ENCODE data around the gene SMIM24. TPM values are rescaled to one million over a fixed set of nuclear protein-coding genes. Genes with fewer than 3 reads are reported as not detected.
"Not testable (repeated sequence)": the region's sequence is repeated elsewhere in the genome, so short reads cannot be mapped to it uniquely, and the experiment has no call there.

The SMIM24 gene
- total RNA-seq = not detected

- no peaks in the 10 kb centered on the region for H3K36me3 ChIP-seq
- no peaks in the 10 kb centered on the region for H3K27me3 ChIP-seq
- TF ChIP-seq, protein P1, sequence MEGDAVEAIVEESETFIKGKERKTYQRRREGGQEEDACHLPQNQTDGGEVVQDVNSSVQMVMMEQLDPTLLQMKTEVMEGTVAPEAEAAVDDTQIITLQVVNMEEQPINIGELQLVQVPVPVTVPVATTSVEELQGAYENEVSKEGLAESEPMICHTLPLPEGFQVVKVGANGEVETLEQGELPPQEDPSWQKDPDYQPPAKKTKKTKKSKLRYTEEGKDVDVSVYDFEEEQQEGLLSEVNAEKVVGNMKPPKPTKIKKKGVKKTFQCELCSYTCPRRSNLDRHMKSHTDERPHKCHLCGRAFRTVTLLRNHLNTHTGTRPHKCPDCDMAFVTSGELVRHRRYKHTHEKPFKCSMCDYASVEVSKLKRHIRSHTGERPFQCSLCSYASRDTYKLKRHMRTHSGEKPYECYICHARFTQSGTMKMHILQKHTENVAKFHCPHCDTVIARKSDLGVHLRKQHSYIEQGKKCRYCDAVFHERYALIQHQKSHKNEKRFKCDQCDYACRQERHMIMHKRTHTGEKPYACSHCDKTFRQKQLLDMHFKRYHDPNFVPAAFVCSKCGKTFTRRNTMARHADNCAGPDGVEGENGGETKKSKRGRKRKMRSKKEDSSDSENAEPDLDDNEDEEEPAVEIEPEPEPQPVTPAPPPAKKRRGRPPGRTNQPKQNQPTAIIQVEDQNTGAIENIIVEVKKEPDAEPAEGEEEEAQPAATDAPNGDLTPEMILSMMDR (IDR thresholded peaks at IDR 0.05) = no peak
- TF ChIP-seq POLR2A (IDR thresholded peaks at IDR 0.05) = no peak
- no peak for TF ChIP-seq POLR2AphosphoS5 (IDR thresholded peaks at IDR 0.05; ENCODE audit: insufficient read depth in 1 of 2, low read depth in 1 of 2)
- no peak within 1 kb of the TSS for H3K4me3 ChIP-seq
- no peaks in the 10 kb centered on the region for H3K9me3 ChIP-seq
- no peak for DNase-seq (ENCODE audit: extremely low spot score in 2 of 2)
- H3K4me1 ChIP-seq = no peaks in the 10 kb centered on the region
- H3K27ac ChIP-seq = no peak within 1 kb of the TSS
- intact Hi-C loops (cut with DNase I) = no loop called here
Measured at GRCh38 chr19:3480383-3481091, at the start of gene SMIM24. TSS of gene SMIM24 (minus strand) at chr19:3480525. CDS start at chr19:3480463, 62 bp downstream.

DNA sequence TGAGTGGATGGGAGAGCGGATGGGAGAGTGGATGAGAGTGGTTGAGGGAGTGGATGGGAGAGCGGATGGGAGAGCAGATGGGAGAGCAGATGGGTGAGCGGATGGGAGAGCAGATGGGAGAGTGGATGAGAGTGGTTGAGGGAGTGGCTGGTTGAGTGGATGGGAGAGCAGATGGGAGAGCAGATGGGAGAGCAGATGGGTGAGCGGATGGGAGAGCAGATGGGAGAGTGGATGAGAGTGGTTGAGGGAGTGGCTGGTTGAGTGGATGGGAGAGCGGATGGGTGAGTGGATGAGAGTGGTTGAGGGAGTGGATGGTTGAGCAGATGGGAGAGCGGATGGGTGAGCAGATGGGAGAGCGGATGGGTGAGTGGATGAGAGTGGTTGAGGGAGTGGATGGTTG lies 49.0 kb upstream of the SMIM24 start:
- intact Hi-C loops (cut with DNase I); H3K27ac ChIP-seq; H3K9me3 ChIP-seq; H3K27me3 ChIP-seq; H3K4me3 ChIP-seq; H3K4me1 ChIP-seq; DNase-seq (ENCODE audit: extremely low spot score in 2 of 2): not testable (repeated sequence)
- H3K36me3 ChIP-seq = peaks cover 0 to 72% of the 10 kb centered on the region in 2 donors

DNA sequence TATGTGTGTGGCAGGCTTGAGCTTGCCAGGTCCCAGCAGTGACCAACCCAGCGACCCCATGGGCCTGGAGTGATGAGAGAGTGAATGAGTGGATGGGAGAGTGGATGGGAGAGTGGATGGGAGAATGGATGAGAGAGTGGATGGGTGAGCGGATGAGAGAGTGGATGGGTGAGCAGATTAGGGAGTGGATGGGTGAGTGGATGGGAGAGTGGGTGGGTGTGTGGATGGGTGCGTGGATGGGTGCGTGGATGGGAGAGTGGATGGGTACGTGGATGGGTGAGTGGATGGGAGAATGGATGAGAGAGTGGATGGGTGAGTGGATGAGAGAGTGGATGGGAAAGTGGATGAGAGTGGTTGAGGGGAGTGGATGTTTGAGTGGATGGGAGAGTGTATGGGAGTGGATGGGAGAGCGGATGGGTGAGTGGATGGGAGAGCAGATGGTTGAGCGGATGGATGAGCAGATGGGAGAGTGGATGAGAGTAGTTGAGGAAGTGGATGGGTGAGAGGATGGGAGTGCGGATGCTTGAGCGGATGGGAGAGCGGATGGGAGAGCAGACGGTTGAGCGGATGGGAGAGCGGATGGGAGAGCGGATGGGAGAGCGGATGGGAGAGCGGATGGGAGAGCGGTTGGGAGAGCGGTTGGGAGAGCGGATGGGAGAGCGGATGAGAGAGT lies 48.4 kb upstream of the SMIM24 start:
- no peak for DNase-seq (ENCODE audit: extremely low spot score in 2 of 2)
- Histone ChIP-seq H3K27ac (no peak overlapping the region), H3K9me3 (no peaks in the 10 kb centered on the region), H3K36me3 (peaks cover 0 to 71% of the 10 kb centered on the region in 2 donors), H3K4me3 (no peak overlapping the region), H3K4me1 (no peaks in the 10 kb centered on the region), H3K27me3 (no peaks in the 10 kb centered on the region)
- TF ChIP-seq POLR2AphosphoS5 (IDR thresholded peaks at IDR 0.05; ENCODE audit: insufficient read depth in 1 of 2, low read depth in 1 of 2) (no peak), POLR2A (IDR thresholded peaks at IDR 0.05) (no peak)
- TF ChIP-seq, protein P1 (IDR thresholded peaks at IDR 0.05) = no peak
- intact Hi-C loops (cut with DNase I) = no loop called here

- H3K36me3 ChIP-seq = peaks cover 0 to 71% of the 10 kb centered on the region in 2 donors
- H3K4me1 ChIP-seq = no peaks in the 10 kb centered on the region
- no peak for DNase-seq (ENCODE audit: extremely low spot score in 2 of 2)
- H3K4me3 ChIP-seq = no peak overlapping the region
- no peaks in the 10 kb centered on the region for H3K27me3 ChIP-seq
- no peaks in the 10 kb centered on the region for H3K9me3 ChIP-seq
- intact Hi-C loops (cut with DNase I) = no loop called here
- no peak overlapping the region for H3K27ac ChIP-seq
- TF ChIP-seq POLR2A (IDR thresholded peaks at IDR 0.05) (no peak), POLR2AphosphoS5 (IDR thresholded peaks at IDR 0.05; ENCODE audit: insufficient read depth in 1 of 2, low read depth in 1 of 2) (no peak)
- TF ChIP-seq, protein P1 (IDR thresholded peaks at IDR 0.05) = no peak
Measured at GRCh38 chr19:3528080-3528479, 47.8 kb upstream of the SMIM24 start.

GRCh38 chr19:3527238-3527910 lies 47.0 kb upstream of the SMIM24 start:
- Histone ChIP-seq H3K9me3 (no peaks in the 10 kb centered on the region), H3K4me1 (peaks cover 7% of the 10 kb centered on the region), H3K27me3 (no peaks in the 10 kb centered on the region), H3K4me3 (no peak overlapping the region), H3K27ac (no peak overlapping the region), H3K36me3 (peaks cover 0 to 68% of the 10 kb centered on the region in 2 donors)
- intact Hi-C loops (cut with DNase I) = no loop called here
- TF ChIP-seq POLR2A (IDR thresholded peaks at IDR 0.05) (no peak), POLR2AphosphoS5 (IDR thresholded peaks at IDR 0.05; ENCODE audit: insufficient read depth in 1 of 2, low read depth in 1 of 2) (no peak)
- TF ChIP-seq, protein P1 (IDR thresholded peaks at IDR 0.05) = no peak
- no peak for DNase-seq (ENCODE audit: extremely low spot score in 2 of 2)

Measured in vagina (tissue), 2 donors.